T-helper 1 cell treated with Interleukin-12 subunit alpha and Interleukin-12 subunit beta and Interleukin-4 antibody, amounts not matched to agents 30 ng/mL and 1 ng/mL, for 36 hours (primary cell): Measurements from ENCODE around the gene SEC14L1. TPM values are rescaled to one million over a fixed set of nuclear protein-coding genes. Genes with fewer than 3 reads are reported as not detected.
"Not testable (repeated sequence)": the region's sequence is repeated elsewhere in the genome, so short reads cannot be mapped to it uniquely, and the experiment has no call there.

Experiments used
- intact Hi-C: fragments of 100-400 bp; cut with micrococcal nuclease; formaldehyde crosslinking; loops from one replicate; pipeline ENCODE4 v1.15.1; 2024
- total RNA-seq: library from RNA; stranded (reverse); gene quantifications from 2 replicates; pipeline ENCODE4 v1.2.3, GENCODE V29; 2022

The SEC14L1 gene
- total RNA-seq, 1 donor from 2014 or later, result 98.0 TPM

DNA sequence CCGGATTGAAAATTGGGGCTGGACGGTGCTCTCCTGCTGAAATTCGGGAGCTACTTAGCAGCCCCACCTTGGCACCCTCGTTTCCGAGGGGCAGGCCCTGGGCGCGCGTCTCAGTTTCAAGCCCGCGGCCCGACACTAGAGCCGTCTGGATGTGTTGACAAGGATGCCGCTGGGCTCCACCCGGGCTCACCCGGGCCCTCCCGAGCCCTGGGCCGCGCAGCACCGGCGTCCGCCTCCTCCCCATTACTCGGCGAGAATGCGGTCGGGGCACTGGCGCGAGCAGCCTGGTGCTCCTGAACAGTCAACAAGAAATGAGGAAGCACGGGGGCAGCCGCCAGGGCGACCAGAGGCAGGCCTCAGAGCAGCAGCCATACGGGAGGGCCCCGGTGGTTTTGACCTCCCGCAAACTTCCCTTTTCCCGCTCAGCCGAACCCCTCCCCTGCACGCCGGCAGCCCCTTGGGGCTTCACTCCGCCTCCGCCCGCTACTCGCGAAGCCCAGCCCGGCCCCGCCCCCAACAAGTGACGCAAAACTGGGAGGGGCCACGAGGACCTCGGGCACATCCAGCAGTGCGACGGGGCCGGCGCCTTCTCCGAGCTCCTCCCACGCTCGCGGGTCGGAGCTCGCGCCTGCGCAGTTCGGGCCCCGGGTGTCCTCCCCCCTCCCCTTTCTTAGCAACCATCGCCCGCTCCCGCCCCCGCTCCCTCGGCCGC is 447 bp upstream of the SEC14L1 start:
- intact Hi-C loops, result loop anchor here (1.0 to 5.0 kb wide), 10 partner anchors 12 to 623 kb away; partner anchors contain the start of genes JMJD6, METTL23 and SRSF2

DNA sequence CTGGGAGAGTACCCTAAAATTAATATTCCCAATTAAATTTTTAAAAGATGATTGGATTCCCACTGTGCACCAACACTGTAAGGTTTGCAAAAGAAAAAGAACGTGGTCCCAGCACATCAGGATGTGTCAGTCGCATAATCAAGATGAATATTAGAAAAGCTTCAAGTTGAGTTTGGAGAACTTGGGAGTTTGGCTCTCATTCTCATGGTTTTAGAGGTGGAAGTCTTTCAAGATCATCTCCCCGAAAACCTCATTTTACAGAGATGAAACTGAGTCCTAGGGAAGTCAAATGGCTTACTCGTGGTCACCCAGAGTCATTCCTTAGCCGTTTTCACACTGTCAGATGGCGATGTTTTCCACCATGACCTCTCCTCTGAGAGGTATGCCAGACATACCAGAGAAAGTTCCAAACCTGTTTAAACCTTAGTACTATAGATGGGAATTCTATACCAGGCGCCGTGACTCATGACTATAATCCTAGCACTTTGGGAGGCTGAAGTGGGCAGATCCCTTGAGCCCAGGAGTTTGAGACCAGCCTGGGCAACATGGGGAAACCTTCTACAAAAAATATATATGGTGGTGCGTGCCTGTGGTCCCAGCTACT is 1.2 kb downstream of the SEC14L1 start:
- intact Hi-C loops, result loop anchor here (2.0 to 5.0 kb wide), 4 partner anchors 45 to 625 kb away; no protein-coding TSS in a partner anchor

DNA sequence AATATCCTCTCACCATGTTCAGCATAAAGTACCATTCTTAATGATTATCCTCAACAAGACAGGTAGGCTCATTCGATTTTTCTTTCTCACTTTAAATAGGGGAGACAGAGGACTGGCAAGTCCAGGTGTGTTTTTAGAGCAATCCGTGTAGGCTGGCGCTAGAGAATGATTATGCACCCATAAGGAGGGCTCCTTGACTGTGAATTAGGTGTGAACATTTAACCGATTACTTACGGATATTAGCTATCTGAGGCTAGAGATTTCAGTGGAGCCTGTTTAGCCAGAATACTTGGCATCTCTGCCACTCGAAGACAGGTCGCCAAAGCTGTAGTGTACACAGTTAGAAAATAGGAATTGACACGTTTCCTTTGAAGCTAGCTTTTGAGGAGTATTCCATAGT is 1.9 kb downstream of the SEC14L1 start:
- intact Hi-C loops, result loop anchor here (5.0 kb wide), 1 partner anchor 625 kb away; no protein-coding TSS in a partner anchor

DNA sequence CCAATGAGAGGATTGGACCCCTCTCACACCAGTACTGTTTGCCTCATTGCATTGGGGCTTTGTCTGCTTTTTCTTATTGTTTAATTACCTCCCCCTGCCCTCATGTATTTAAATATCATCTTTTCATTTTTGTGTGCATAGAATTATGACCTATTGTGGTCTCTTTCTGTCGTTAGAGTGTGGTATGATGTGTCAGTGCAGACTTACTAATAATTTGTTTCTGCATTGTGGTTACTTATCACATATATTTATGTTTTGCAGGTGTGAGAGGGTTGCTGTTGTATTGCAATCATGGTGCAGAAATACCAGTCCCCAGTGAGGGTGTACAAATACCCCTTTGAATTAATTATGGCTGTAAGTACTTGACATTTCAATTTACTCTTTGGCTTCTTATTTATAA is 2.5 kb downstream of the SEC14L1 start:
- intact Hi-C loops, result loop anchor here (5.0 kb wide), 1 partner anchor 626 kb away; no protein-coding TSS in a partner anchor

DNA sequence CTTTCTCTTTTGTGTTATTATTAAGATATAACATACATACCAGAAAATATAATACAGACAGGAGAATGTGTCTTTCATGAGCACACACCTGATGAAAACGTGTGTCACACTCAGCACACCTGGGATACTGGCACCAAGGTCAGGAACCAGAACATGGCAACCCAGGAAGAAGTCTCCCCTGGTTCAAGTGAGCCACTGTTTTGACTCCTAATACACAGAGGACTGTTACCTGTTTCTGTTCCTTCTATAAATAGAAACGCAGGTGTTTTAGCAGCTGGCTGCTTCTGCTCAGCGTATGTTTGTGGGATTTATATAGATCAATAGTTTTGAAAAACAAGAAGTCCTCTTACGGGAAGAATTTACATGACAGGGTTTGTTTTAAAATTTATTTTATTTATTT is 3.5 kb downstream of the SEC14L1 start:
- intact Hi-C loops, result loop anchor here (5.0 kb wide), 1 partner anchor 627 kb away; no protein-coding TSS in a partner anchor

DNA sequence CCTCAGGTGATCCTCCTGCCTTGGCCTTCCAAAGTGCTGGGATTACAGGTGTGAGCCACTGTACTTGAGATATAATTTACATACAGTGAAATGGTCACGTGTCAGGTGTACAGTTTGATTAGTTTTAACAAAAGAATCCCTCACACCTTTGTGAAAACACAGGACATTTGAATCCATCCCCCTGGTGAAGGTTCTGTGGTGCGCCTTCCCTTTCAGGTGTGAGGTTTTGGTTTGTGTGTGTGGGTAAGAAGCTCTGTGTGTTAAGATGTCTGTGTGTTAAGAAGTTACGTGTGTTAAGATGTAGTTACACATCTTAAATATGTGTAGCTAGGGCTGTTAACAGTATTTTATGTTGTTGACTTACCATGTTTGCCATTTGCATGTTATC is 4.4 kb downstream of the SEC14L1 start:
- intact Hi-C loops, result no loop called here

DNA sequence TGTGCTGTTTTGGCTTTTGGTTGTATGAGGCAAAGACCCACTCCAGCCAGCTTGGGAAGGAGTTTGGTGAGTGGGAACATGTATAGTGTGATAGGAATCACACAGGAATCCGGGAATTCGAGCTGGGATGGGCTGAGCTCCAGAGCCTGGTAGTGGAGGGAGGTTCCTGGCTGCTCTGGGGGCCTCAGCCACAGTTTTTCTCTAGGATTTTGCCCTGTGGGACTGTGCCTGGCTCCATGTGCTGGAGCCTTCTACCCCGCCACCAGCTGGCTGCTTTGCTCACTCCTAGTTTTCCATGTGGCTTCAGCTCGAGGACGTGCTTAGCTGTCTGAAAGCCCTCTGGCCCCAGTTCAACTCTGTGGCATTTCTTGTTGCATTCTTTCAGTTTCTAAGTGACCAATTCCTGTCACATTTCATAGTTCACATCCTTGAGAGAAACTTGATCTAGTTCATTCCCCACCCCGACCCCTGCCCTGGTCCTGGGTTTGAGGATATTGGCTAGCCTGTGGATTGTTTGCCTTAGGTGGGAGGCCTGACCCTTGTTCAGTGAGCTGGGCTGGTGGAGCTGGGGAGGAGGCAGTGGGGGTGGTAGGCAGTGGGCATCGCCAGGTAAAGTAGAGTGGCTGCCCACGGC is 5.0 kb downstream of the SEC14L1 start:
- intact Hi-C loops, result no loop called here

DNA sequence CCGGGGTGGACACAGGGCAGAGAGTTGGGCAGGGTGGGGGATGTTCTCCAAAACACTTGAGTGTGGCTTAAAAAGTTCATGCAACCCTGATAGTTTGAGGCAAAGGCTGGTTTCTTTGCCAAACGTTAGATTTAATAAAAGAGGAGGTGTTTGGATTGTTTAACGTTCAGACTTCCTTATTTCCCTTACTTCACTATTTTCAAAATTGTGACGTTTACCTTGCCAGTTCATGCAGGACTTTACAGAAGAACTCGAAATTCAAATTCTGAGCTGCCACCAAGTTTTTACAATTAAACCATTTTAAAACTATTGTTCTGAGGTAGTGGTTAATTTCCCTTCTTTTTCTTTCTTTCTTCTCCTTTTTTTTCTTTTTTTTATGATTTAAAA is 5.5 kb downstream of the SEC14L1 start:
- intact Hi-C loops, result no loop called here

DNA sequence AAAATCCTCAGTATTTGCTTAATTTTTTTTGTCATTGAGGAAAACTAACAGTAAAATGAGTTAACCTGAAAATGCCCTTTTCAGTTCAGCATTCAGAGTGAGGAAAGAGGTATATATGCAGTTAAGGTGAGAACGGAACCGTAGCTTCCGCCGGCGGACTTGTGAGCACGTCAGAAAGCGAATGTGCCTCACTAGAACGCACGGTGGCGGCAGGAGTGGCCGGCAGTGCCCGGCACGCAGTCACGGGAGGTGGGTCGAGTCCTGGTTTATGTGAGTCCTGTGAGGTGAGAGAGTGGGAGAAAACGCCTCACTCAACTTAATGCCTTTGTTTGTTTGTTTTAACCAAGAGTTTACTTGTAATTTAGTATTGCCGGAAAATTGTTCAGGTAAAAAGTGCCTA is 6.1 kb downstream of the SEC14L1 start:
- intact Hi-C loops, result no loop called here

DNA sequence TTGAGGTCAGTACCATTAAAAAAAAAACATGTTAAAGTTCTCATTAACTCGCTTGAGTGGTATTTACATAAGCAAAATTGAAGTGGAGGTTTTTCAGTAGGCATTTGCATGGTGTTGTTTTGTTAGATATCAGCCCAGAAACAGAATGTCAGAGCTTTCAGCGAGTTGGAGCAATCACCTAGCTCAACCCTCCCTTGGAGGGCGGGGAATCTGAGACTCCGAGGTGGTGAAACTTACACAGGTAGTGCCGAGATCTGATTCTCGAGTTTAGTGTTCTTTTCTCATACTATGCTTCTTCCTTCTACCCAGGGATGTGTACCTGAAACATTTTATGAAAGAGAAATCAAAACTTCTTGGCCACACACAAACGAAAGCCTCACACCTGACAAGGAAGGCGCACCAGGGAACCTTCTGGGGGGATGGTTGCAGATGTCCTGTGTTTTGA is 6.6 kb downstream of the SEC14L1 start:
- intact Hi-C loops, result no loop called here

DNA sequence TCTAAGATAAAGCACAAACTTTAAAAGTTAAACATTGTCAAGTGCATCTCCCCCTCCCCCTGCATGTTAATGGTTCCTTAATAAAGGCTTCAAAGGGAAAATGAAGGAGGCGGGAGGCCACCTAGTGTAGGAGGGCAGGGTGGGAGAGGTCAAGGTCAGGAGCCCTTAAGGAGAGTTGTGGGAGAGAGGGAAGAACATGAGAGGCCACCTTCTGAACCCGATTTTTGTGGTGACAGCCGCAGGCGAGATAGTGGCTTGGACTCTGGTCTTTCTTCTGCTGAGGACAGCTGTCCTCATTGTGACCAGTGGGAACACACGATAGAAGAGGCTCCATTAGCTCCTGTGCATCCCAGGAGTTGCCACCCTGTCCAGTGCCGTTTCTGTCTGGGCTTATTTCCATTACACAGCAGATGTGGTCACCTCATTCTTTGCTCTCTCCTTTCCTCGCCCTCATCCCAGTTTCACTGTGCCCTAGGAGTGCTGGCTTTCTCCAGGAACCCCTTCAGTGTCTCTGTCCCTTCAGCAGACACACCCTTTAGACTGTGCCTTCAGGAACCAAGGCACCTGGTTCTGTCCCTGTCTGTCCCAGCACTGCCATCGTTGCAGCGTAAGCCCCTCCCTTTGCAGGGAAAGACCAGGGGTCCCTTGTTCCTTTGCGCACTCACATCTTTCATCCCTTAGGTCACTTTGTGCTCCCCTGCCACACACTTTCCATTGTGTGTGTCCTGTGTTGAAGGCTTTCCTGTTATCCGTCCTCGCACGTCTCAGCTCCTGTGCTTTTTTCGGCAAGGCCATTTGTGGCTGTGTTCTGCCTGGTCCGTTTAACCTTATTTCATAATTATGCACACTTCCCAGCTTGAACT is 7.5 kb downstream of the SEC14L1 start:
- intact Hi-C loops, result no loop called here

DNA sequence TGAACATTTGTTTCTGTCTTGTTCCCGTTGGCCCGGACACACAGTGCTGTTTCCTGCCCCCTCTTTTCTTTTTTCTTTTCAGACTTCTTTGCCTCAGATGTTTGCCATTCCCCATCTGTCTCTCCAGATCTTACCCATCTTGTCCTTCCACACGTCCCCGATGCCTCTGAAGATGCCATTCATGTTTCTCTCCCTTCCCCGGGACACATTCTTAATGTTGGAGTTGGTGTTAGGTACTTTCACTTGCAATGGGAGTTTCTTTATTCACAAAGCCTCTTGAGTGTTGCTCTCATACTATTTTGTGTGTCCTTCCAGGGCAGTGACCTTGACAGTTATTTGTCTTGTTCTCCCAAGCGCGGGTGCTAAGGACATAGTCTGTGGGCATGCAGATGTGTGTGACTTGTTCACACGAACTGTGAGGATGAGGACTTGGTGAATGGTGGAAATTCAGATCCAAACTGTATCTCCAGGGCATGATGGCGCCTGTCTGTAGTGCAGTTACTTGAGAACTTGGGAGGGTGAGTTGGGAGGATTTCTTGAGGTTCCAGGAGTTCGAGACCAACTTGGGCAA is 8.3 kb downstream of the SEC14L1 start:
- intact Hi-C loops, result no loop called here

DNA sequence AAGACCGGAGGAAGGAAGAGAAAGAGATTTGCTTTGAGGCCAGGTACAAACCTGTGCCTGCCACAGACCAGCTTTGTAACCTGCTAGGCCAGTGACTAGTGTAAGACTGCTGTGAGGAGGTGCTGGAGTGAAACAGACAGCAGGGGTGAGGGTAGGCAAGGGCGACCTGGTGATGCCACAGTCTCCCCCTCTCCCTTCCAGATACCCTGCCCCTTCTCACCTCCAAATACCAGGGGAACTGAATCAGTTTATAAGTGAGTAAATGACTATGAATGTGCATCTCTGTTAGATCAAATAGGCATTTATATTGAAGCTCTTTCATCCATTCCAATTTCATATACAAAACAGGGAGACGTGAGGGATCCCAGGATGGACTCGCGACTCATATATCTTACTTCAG is 9.4 kb downstream of the SEC14L1 start:
- intact Hi-C loops, result no loop called here

DNA sequence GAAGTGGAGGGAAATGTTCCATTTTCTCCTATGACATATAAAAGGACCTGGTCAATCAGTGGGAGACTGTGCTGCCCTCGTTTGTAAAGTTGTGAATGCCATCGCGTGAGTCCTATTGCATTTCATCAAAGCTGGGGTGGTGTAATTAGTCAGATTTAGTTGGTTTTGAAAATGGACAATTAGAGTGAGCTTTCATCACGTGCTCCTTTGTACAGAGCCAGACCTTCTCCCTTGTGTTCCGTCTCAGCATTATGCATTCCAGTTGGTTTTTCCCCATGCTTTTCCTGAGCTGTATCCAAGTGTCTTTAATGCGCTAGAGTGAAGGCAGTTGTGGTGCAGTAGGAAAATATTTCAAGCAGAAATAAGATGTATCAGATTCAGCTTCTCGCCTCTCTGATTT is 10.4 kb downstream of the SEC14L1 start:
- intact Hi-C loops, result no loop called here

DNA sequence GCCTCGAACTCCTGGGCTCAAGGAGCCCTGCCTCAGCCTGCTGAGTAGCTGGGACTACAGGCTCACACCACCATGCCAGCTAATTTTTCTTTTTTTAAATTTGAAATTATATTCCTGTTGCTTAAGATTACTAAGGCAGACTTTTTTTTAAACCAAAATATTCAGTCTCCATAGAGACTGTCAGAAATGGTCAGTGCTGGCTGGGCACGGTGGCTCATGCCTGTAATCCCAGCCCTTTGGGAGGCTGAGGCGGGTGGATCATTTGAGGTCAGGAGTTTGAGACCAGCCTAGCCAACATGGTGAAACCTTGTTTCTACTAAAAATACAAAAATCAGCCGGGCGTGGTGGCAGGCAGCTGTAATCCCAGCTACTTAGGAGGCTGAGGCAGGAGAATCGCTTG is 11.3 kb downstream of the SEC14L1 start:
- intact Hi-C loops, result not testable (repeated sequence)

DNA sequence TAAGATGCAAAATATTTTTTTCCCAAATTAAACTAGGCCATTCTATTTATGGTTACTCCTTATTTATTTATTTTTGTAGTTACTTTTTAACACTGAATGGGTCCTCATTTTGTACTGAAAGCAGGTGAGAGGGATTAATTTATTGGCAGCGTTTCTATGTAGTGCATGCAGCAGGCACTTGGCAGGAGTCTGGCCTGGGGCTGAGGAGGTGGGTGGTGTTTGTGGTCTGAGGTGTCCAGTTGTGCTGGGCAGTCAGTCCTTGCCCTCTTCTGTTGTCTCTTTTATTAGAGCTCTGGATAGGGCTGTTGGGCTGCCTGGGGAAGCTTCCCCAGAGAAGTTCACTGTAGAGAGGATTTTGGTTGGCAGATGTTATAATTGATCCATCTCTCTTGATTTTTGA is 12.7 kb downstream of the SEC14L1 start:
- intact Hi-C loops, result no loop called here

DNA sequence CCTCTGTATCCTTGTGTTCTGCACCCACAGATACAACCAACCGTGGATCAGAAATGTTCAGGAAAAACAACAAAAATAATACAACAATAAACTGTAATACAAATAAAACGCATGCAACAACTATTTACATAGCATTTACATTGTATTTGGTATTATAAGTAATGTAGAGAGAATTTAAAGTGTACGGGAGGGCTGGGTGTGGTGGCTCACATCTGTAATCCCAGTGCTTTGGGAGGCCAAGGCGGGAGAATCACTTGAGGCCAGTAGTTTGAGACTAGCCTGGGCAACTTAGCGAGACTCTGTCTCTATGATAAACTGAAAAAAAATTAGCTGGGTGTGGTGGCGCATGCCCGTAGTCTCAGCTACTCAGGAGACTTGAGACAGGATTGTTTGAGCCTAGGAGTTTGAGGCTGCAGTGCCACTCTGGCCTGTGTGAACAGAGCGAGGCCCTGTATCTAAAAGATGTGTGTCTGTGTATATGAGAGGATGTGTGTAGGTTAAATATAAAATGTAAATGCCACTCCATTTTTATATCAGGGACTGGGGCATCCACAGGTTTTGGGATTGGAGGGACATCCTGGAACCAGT is 13.3 kb downstream of the SEC14L1 start:
- intact Hi-C loops, result no loop called here

DNA sequence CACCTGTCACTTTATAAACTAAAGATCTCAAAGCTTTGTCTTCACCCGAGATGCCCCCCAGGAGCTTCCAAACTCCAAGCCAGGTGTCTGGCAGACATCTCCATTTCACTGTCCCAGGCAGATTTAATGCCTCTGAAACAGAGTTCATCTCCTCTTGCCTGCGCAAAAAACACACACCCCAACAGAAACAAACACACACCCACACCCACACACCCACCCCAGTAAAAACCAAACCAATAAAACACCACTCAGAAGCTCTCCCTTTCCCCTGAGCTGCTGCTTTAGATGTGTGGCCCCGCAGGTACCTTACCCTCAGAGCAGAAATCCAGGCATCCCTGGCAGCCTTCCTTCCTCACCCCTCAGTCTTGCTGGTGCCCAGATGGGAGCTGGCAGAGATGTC is 14.4 kb downstream of the SEC14L1 start:
- intact Hi-C loops, result no loop called here

DNA sequence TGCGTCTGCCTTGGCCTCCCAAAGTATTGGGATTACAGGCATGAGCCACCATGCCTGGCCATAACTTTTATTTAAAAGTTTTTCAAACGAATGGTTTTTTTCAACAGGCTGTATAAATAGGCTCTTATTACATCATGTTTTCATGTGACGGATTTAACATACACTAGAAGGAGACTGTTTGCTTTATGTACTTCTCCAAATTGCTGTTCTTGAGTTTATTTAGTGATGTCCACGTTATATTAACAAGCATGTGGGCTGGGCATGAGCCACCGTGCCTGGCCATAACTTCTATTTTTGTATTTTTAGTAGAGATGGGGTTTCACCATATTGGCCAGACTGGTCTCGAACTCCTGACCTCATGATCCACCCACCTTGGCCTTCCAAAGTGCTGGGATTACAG is 17.0 kb downstream of the SEC14L1 start:
- intact Hi-C loops, result not testable (repeated sequence)

DNA sequence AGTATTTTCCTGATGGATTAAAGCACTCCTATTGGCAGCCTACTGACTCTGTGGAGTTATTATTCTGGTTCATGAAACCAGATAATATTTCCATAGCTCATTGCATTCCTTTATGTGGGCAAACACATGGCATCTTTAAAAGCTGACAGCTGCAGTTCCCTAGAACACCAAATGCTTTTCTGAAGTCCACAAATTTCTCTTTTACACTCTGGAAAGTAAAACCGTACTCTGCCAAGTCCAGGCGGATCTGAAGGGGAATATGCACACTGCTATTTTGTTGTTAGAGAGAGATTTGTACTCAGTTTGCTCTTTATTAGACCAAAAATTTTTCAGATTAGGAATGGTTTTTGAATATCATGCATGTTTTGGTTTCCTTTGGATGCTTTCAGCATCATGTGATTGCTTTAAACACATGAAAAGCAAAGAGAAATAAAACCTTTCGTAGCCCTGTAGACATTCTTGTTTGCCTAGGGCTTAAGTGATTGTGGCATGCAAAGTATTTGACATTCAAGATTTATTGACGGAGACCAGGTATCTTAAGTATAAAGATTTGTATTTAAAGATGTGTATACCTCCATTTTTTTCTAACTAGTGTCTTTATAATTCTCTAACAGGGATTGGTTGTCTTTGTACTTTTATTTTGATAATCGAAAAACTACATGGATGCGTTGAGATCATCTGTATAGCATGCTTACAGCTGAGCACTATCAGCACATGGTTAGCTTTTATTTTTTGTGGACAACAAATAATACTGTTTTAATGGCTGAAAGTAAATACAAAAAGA is 19.5 kb downstream of the SEC14L1 start:
- intact Hi-C loops, result no loop called here
